ENCODE results near the gene CDNF. TPM values are rescaled to one million over a fixed set of nuclear protein-coding genes. Genes with fewer than 3 reads are reported as not detected.
A peak's percentile ranks its signal among the peaks of the same experiment; 100 is the strongest.

The CDNF gene
- polyA plus RNA-seq, 1 of the 3 experiments (the other 2 are of a cell fraction) = 1.2 TPM

- H4K20me1 ChIP-seq (ENCODE audit: insufficient read depth) = no peaks in the 10 kb centered on the region
- no peaks in the 10 kb centered on the region for H3K79me2 ChIP-seq (ENCODE audit: insufficient read depth)
- no peaks in the 10 kb centered on the region for H3F3A ChIP-seq (replicated peaks; ENCODE audit: insufficient read depth)
- ChIA-PET CTCF (interaction anchor here (0.6 to 4.5 kb wide), 26 partner anchors 13 to 342 kb away, joined by 3 to 54 read pairs (median 4); partner anchors contain the start of genes CDNF, HSPA14 and MSANTD7), POLR2A (interaction anchor here (0.9 kb wide), 1 partner anchor 219 kb away, joined by 3 read pairs; no protein-coding TSS in a partner anchor)
- TF ChIP-seq IRF3 (IDR thresholded peaks at IDR 0.05; ENCODE audit: low read depth, low read length) (no peak), FOSL2 (IDR thresholded peaks at IDR 0.05; ENCODE audit: borderline replicate concordance, low read depth) (no peak), GATA2 (CRISPR knock-in tag; IDR thresholded peaks at IDR 0.05) (peak; percentile 76), RCOR1 (IDR thresholded peaks at IDR 0.05; ENCODE audit: low read length) (peak; percentile 75; the same call in 1 of the 2 replicates), REST (IDR thresholded peaks at IDR 0.05; ENCODE audit: low read depth, low read length) (no peak), EP300 (IDR thresholded peaks at IDR 0.05; ENCODE audit: borderline replicate concordance in 1 of 2, low read depth in 1 of 2, low read length in 1 of 2) (peak in 1 of 2 experiments; percentile 65; a peak in 1 of 4 replicates), CTCF (IDR thresholded peaks at IDR 0.05) (peak; percentile 75), ELF1 (IDR thresholded peaks at IDR 0.05) (no peak), MXI1 (IDR thresholded peaks at IDR 0.05; ENCODE audit: low read depth, low read length) (no peak), SMC3 (IDR thresholded peaks at IDR 0.05; ENCODE audit: low read depth, low read length) (peak; percentile 66), RAD21 (IDR thresholded peaks at IDR 0.05; ENCODE audit: low read length) (peak; percentile 86)
- peaks cover 0 to 5% of the 10 kb centered on the region in 2 experiments; a peak in 1 of 4 replicates for H3K4me1 ChIP-seq (ENCODE audit: control insufficient read depth in 1 of 2, insufficient read depth in 2 of 2, low read depth in 1 of 2, low read length in 1 of 2)
- no peaks in the 10 kb centered on the region for H3K9me3 ChIP-seq
- H3K9me2 ChIP-seq = no peaks in the 10 kb centered on the region
- peak overlapping the region in 1 of 2 experiments; percentile 19; a peak in 1 of 4 replicates for H3K27ac ChIP-seq (ENCODE audit: low read depth in 2 of 2, low read length in 1 of 2)
- H3K4me2 ChIP-seq = no peak overlapping the region
- no peak overlapping the region for H3K9ac ChIP-seq
- 17% methylated on average over 3 of the region's 3 CpGs for WGBS (ENCODE audit: low lambda C conversion rate)
- H3K4me3 ChIP-seq (ENCODE audit: low read depth in 2 of 2, low read length in 1 of 2) = no peak overlapping the region
- H2AFZ ChIP-seq (ENCODE audit: low read depth) = no peak overlapping the region
- H3K36me3 ChIP-seq (replicated peaks in 1 of 2; ENCODE audit: control insufficient read depth in 1 of 2, insufficient read depth in 2 of 2, low read length in 1 of 2) = no peaks in the 10 kb centered on the region
- H3K27me3 ChIP-seq (ENCODE audit: insufficient read depth) = no peaks in the 10 kb centered on the region; the same call in 1 of the 2 replicates
- peak; percentile 62 for DNase-seq
These were observed 14.7 kb downstream of the CDNF start for GRCh38 chr10:14822879-14823755.
